ENCODE data around the gene PANX1. TPM values are rescaled to one million over a fixed set of nuclear protein-coding genes. Genes with fewer than 3 reads are reported as not detected.
A peak's percentile ranks its signal among the peaks of the same experiment; 100 is the strongest.

PANX1 gene
- total RNA-seq, 6 experiments from 2014 or later, result 22.5 to 26.7 (median 24.5) TPM

GRCh38 chr11:94142308-94143281 lies 14.0 kb downstream of the PANX1 start:
- Mint-ChIP-seq H3K36me3 (ENCODE audit: low read depth) (peaks cover 9% of the 10 kb centered on the region; the same call in 1 of the 2 replicates), H3K9me3 (no peaks in the 10 kb centered on the region), H3K27ac (0 out of 2 replicates have a peak overlapping the region, but pooled peaks have one; percentile 1), H3K27me3 (ENCODE audit: insufficient read depth) (no peaks in the 10 kb centered on the region), H3K4me3 (no peak overlapping the region), H3K4me1 (ENCODE audit: low read depth) (peaks cover 68% of the 10 kb centered on the region)
- TF ChIP-seq CTCF (IDR thresholded peaks at IDR 0.05), result no peak
- DNase-seq, result no peak

- no peak for DNase-seq
- Mint-ChIP-seq H3K4me1 (ENCODE audit: low read depth) (peaks cover 84% of the 10 kb centered on the region), H3K27me3 (ENCODE audit: insufficient read depth) (no peaks in the 10 kb centered on the region), H3K9me3 (no peaks in the 10 kb centered on the region), H3K36me3 (ENCODE audit: low read depth) (peaks cover 5% of the 10 kb centered on the region; the same call in 1 of the 2 replicates), H3K27ac (no peak overlapping the region), H3K4me3 (no peak overlapping the region)
- no peak for TF ChIP-seq CTCF (IDR thresholded peaks at IDR 0.05)
These were observed 15.6 kb downstream of the PANX1 start for GRCh38 chr11:94144216-94144615.

GRCh38 chr11:94144664-94145063 lies 16.0 kb downstream of the PANX1 start:
- H3K36me3 Mint-ChIP-seq (ENCODE audit: low read depth), result peaks cover 5% of the 10 kb centered on the region; the same call in 1 of the 2 replicates
- no peak overlapping the region for H3K27ac Mint-ChIP-seq
- peaks cover 86% of the 10 kb centered on the region for H3K4me1 Mint-ChIP-seq (ENCODE audit: low read depth)
- TF ChIP-seq CTCF (IDR thresholded peaks at IDR 0.05), result no peak
- H3K9me3 Mint-ChIP-seq, result no peaks in the 10 kb centered on the region
- DNase-seq, result no peak
- H3K4me3 Mint-ChIP-seq, result no peak overlapping the region
- H3K27me3 Mint-ChIP-seq (ENCODE audit: insufficient read depth), result no peaks in the 10 kb centered on the region; the same call in 1 of the 2 replicates

GRCh38 chr11:94145431-94145830 lies 16.8 kb downstream of the PANX1 start:
- TF ChIP-seq CTCF (IDR thresholded peaks at IDR 0.05), result no peak
- peaks cover 86% of the 10 kb centered on the region for H3K4me1 Mint-ChIP-seq (ENCODE audit: low read depth)
- H3K9me3 Mint-ChIP-seq, result no peaks in the 10 kb centered on the region
- no peaks in the 10 kb centered on the region; the same call in 1 of the 2 replicates for H3K27me3 Mint-ChIP-seq (ENCODE audit: insufficient read depth)
- H3K27ac Mint-ChIP-seq, result no peak overlapping the region
- no peak for DNase-seq
- no peak overlapping the region for H3K4me3 Mint-ChIP-seq
- H3K36me3 Mint-ChIP-seq (ENCODE audit: low read depth), result peaks cover 5% of the 10 kb centered on the region; the same call in 1 of the 2 replicates

GRCh38 chr11:94145916-94146315 lies 17.3 kb downstream of the PANX1 start:
- Mint-ChIP-seq H3K27me3 (ENCODE audit: insufficient read depth) (no peaks in the 10 kb centered on the region; the same call in 1 of the 2 replicates), H3K9me3 (no peaks in the 10 kb centered on the region), H3K36me3 (ENCODE audit: low read depth) (peaks cover 5% of the 10 kb centered on the region; the same call in 1 of the 2 replicates), H3K4me1 (ENCODE audit: low read depth) (peaks cover 87% of the 10 kb centered on the region), H3K27ac (no peak overlapping the region), H3K4me3 (no peak overlapping the region)
- no peak for DNase-seq
- TF ChIP-seq CTCF (IDR thresholded peaks at IDR 0.05), result no peak
